Epithelial cell of esophagus (primary cell): ENCODE data around the gene SPOCK1.

Experiments
- DNase-seq: peaks from one replicate; pipeline ENCODE4 v3.0.0; 2010; ENCODE audit warnings: low read depth
- H3K4me3 ChIP-seq: 2 replicates; pipeline ENCODE4 v1.5.1; 2011; ENCODE audit warnings: mild to moderate bottlenecking, low read length, control low read depth
- TF ChIP-seq, protein P1 (sequence below): IDR thresholded peaks from 2 replicates; pipeline ENCODE4 v1.5.1; 2011; ENCODE audit warnings: low read depth, mild to moderate bottlenecking, low read length, control low read depth, inconsistent platforms; ENCODE audit not compliant: insufficient read depth; ENCODE audit errors: missing control alignments

SPOCK1 gene

DNA sequence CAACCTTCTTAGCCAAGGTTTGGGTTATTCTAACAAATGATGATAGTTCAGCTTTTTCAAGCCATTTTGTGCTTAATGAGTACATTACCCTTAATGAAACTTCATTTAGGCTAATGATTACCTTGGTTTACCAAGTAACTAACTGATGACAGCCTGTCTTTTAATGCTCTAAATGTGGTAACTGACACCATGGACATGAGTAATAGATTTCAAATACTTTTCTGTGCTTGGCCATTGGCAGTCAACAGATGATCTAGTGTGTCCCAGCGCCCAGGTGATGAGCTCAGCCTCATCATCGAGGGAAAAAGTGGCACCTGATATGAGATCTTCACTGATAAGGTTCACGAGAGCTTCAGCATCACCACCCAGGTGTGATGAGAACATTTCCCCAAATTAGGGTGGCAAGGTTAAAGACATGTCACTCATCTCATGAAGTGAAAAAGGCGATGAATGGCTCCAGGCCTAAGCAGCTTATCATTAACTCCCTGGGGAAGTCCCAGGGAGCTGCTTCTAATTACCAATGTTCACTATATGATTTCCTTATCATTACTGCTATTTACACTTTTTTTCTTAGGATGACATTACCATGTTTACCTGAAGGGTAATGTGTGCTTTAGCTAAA, 296.0 kb downstream of the SPOCK1 start:
- H3K4me3 ChIP-seq, result no peak overlapping the region
- TF ChIP-seq, protein P1, sequence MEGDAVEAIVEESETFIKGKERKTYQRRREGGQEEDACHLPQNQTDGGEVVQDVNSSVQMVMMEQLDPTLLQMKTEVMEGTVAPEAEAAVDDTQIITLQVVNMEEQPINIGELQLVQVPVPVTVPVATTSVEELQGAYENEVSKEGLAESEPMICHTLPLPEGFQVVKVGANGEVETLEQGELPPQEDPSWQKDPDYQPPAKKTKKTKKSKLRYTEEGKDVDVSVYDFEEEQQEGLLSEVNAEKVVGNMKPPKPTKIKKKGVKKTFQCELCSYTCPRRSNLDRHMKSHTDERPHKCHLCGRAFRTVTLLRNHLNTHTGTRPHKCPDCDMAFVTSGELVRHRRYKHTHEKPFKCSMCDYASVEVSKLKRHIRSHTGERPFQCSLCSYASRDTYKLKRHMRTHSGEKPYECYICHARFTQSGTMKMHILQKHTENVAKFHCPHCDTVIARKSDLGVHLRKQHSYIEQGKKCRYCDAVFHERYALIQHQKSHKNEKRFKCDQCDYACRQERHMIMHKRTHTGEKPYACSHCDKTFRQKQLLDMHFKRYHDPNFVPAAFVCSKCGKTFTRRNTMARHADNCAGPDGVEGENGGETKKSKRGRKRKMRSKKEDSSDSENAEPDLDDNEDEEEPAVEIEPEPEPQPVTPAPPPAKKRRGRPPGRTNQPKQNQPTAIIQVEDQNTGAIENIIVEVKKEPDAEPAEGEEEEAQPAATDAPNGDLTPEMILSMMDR, result no peak
- no peak for DNase-seq

DNA sequence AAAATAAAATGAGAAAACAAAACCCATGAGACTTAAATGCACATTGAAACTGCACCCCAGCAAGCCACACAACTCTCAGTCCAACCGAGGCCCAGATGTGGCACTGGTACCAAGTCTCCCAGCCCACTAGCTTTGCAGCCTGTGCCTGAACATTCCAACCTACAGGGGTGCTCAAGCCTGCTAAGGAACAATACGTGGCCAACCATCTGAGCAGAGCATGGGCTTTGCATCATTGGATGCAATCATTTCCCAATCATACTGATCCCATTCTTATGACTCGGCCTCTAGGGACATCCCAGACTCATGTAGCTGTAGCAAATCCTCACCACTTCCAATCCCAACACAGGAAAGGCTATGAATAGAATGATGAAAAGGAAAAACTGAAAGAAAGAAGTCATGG, 297.2 kb downstream of the SPOCK1 start:
- TF ChIP-seq, protein P1, result peak; percentile 39
- DNase-seq, result peak; percentile 85
- H3K4me3 ChIP-seq, result no peak overlapping the region

DNA sequence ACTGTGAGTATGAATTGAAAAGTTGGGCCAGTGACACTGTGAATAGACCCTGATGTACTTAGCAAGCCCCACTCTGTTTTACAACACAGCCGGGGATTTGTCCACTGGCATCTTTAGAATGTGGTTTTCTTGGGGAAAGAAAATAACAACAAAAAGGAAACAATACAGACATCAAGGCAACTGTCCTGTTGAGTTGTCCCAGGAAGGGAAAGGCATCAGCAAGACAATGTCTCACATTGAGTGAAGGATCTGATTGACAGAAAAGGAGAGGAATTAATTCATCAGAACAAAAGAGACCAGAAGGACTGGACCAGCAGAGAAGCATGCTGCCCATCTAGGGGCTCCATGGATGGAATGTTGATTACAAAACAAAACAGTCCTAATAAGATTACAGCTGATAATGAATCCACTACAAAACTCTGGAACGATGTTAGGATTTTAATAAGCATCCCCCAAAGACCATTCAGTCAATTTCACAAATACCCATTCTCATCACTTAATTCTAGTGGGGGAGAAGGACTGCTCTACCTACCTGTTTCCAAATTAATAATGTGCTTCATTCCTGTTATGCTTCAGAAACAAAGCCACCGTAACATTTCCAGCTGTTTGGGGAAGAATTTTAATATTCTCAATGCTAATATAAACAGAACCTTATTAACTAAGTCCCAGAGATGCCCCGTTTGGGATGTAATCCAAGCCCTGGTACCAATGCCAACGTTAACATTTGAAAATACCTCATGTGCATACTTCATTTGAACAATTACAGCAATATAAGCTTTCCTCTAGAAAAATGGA, 298.0 kb downstream of the SPOCK1 start:
- no peak for DNase-seq
- no peak overlapping the region for H3K4me3 ChIP-seq
- TF ChIP-seq, protein P1, result no peak

DNA sequence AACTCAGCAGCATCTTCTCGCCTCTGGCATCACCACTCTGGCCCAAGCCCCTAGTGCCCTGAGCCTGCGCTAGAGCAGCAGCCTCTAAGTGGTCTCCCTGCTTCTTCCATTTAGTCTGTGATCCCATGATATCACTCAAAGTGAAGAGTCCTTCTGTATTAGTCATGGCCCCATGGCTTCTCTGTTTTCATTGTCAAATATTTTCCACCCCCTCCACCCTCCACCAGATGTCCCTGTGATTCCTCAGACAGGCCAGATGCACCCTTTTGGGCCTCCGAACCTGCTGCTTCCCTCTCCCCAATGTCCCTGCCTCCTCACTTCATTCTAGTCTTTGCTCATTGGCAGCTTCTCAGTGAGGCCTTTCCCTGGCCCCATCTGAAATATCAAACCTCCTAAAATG, 299.2 kb downstream of the SPOCK1 start:
- peak; percentile 53 for DNase-seq
- no peak overlapping the region for H3K4me3 ChIP-seq
- TF ChIP-seq, protein P1, result no peak

DNA sequence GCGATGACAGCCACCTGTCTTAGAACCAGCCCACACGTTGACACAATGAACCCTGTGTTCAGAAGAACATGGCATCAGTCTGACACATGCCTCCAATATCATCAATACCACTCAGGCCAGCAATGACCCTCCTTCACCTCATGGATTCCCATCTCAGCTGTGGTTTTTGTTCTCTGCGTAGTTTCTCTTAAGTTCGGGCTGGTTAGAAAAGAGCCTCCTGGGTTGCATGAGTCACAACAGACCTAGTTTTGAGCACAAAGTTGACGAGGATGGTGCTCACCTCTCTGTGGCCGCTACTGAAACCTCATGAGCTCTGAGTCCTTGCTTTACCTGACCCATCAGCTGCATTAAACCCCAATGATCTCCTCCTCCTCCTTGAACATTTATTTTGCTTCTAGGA, 299.9 kb downstream of the SPOCK1 start:
- TF ChIP-seq, protein P1, result no peak
- no peak for DNase-seq
- no peak overlapping the region for H3K4me3 ChIP-seq

DNA sequence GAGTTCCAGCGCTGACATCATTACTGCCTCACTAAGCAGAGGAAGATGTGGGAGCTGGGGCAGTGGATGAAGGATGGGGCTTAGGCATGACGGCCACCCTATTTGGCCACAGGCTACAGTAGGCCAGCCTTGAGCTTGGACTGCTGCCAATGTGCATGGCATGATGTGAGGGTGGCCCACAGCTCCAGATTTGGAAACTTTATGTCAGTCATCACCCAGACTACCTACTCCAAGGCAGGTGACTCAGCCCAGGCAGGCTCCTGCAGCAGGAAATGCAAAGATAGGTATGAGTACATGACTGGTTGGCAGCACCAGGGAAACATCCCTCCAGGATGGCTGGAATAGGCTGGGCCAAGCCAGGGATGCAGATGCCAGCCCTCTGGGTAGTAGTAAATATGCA, 303.6 kb downstream of the SPOCK1 start:
- no peak overlapping the region for H3K4me3 ChIP-seq
- TF ChIP-seq, protein P1, result no peak
- peak; percentile 97 for DNase-seq
